H9 (cell line): Measurements from ENCODE around the gene PNMA8A. TPM values are rescaled to one million over a fixed set of nuclear protein-coding genes. Genes with fewer than 3 reads are reported as not detected.

Source experiments
- DNase-seq: peaks from one replicate; pipeline ENCODE4 v3.0.0-alpha.2; 2017
- H2AFZ ChIP-seq: one replicate; pipeline ENCODE4 v1.6.1; 2013; ENCODE audit warnings: mild to moderate bottlenecking, low read length, control low read depth, moderate library complexity
- H2AK5ac ChIP-seq: 2 replicates; pipeline ENCODE4 v1.6.1; 2013; ENCODE audit warnings: low read length, control low read depth, mixed read lengths; ENCODE audit not compliant: insufficient read length
- H2BK120ac ChIP-seq: one replicate; pipeline ENCODE4 v1.6.1; 2013; ENCODE audit warnings: low read depth, mild to moderate bottlenecking, low read length, control low read depth, inconsistent platforms; ENCODE audit not compliant: poor library complexity, severe bottlenecking
- H2BK12ac ChIP-seq: 2 replicates; pipeline ENCODE4 v1.6.1; 2013; ENCODE audit warnings: low read length, control low read depth, mixed read lengths, low read depth; ENCODE audit not compliant: insufficient read length
- H2BK15ac ChIP-seq: 2 replicates; pipeline ENCODE4 v1.6.1; 2013; ENCODE audit warnings: low read depth, low read length, control low read depth
- H2BK20ac ChIP-seq: one replicate; pipeline ENCODE4 v1.6.1; 2013; ENCODE audit warnings: low read depth, mild to moderate bottlenecking, low read length, control low read depth, inconsistent platforms; ENCODE audit not compliant: poor library complexity, severe bottlenecking
- H2BK5ac ChIP-seq: 2 replicates; pipeline ENCODE4 v1.6.1; 2013; ENCODE audit warnings: low read length, control low read depth, mixed read lengths; ENCODE audit not compliant: insufficient read length
- H3K14ac ChIP-seq: 2 replicates; pipeline ENCODE4 v1.6.1; 2013; ENCODE audit warnings: low read length, control low read depth; ENCODE audit not compliant: insufficient read depth
- H3K18ac ChIP-seq: 2 replicates; pipeline ENCODE4 v1.6.1; 2013; ENCODE audit warnings: low read depth, mild to moderate bottlenecking, mixed read lengths, low read length, control low read depth; ENCODE audit not compliant: insufficient read length
- H3K23ac ChIP-seq: 2 replicates; pipeline ENCODE4 v1.6.1; 2013; ENCODE audit warnings: low read length, control low read depth, mixed read lengths, low read depth; ENCODE audit not compliant: insufficient read length
- H3K23me2 ChIP-seq: 2 replicates; pipeline ENCODE4 v1.6.1; 2013; ENCODE audit warnings: low read depth, mild to moderate bottlenecking, mixed read lengths, low read length, control low read depth; ENCODE audit not compliant: insufficient read length, poor library complexity, severe bottlenecking
- H3K27ac ChIP-seq: 2 replicates; pipeline ENCODE4 v1.5.1; 2013; ENCODE audit warnings: low read length, control low read depth, mixed read lengths, low read depth; ENCODE audit not compliant: insufficient read length
- H3K27me3 ChIP-seq: 2 replicates; pipeline ENCODE4 v1.6.1; 2013; ENCODE audit warnings: low read length, control low read depth, inconsistent platforms; ENCODE audit not compliant: insufficient read depth
- H3K4ac ChIP-seq: 2 replicates; pipeline ENCODE4 v1.6.1; 2013; ENCODE audit warnings: low read depth, mild to moderate bottlenecking, control low read depth, inconsistent platforms, low read length, moderate library complexity
- H3K4me1 ChIP-seq: 2 replicates; pipeline ENCODE4 v1.6.1; 2013; ENCODE audit warnings: low read length, control low read depth, inconsistent platforms; ENCODE audit not compliant: insufficient read depth
- H3K4me2 ChIP-seq: 2 replicates; pipeline ENCODE4 v1.6.1; 2013; ENCODE audit warnings: low read length, control low read depth, mixed read lengths; ENCODE audit not compliant: insufficient read length, insufficient read depth
- H3K56ac ChIP-seq: 2 replicates; pipeline ENCODE4 v1.6.1; 2013; ENCODE audit warnings: low read depth, mild to moderate bottlenecking, mixed read lengths, low read length, control low read depth; ENCODE audit not compliant: insufficient read length
- H3K79me1 ChIP-seq: 2 replicates; pipeline ENCODE4 v1.6.1; 2013; ENCODE audit warnings: low read depth, mild to moderate bottlenecking, moderate library complexity, low read length, control low read depth, inconsistent platforms; ENCODE audit not compliant: insufficient read depth, poor library complexity, severe bottlenecking
- H3K79me2 ChIP-seq: 2 replicates; pipeline ENCODE4 v1.6.1; 2013; ENCODE audit warnings: low read length, control low read depth, inconsistent platforms; ENCODE audit not compliant: insufficient read depth
- H3K9ac ChIP-seq: 2 replicates; pipeline ENCODE4 v1.6.1; 2013; ENCODE audit warnings: low read length, control low read depth, mixed read lengths; ENCODE audit not compliant: insufficient read length; ENCODE audit errors: extremely low read depth
- H3K9me3 ChIP-seq: one replicate; pipeline ENCODE4 v1.6.1; 2013; ENCODE audit warnings: low read depth, low read length, inconsistent platforms; ENCODE audit not compliant: control insufficient read depth
- H3T11ph ChIP-seq: one replicate; pipeline ENCODE4 v1.6.1; 2013; ENCODE audit warnings: mild to moderate bottlenecking, low read length, control low read depth, inconsistent platforms
- H4K20me1 ChIP-seq: one replicate; pipeline ENCODE4 v1.6.1; 2013; ENCODE audit not compliant: control insufficient read depth, insufficient read length, insufficient read depth
- H4K5ac ChIP-seq: 2 replicates; pipeline ENCODE4 v1.6.1; 2013; ENCODE audit warnings: low read depth, mild to moderate bottlenecking, mixed read lengths, low read length, control low read depth; ENCODE audit not compliant: insufficient read length
- H4K8ac ChIP-seq: replicated peaks from 2 replicates; pipeline ENCODE4 v1.6.1; 2013; ENCODE audit warnings: low read length, control low read depth, mixed read lengths, low read depth; ENCODE audit not compliant: insufficient read length
- H4K91ac ChIP-seq: 2 replicates; pipeline ENCODE4 v1.6.1; 2013; ENCODE audit warnings: low read depth, mild to moderate bottlenecking, moderate library complexity, mixed read lengths, low read length, control low read depth; ENCODE audit not compliant: insufficient read length
- H3K27ac Mint-ChIP-seq, 3 experiments: 2 replicates in 2 of 3; 3 replicates in 1 of 3; pipeline ENCODE4 v1.8.0; 2020 to 2021; ENCODE audit warnings: mixed read lengths in 3 of 3, mild to moderate bottlenecking in 1 of 3, moderate library complexity in 1 of 3
- H3K27me3 Mint-ChIP-seq: 2 replicates; pipeline ENCODE4 v1.8.0; 2021; ENCODE audit warnings: low read depth, mild to moderate bottlenecking, moderate library complexity, mixed read lengths
- H3K36me3 Mint-ChIP-seq, 3 experiments: 2 replicates in 2 of 3; 3 replicates in 1 of 3; pipeline ENCODE4 v1.8.0; 2020 to 2021; ENCODE audit warnings: low read depth in 3 of 3, mixed read lengths in 3 of 3; ENCODE audit not compliant: insufficient read depth in 1 of 3
- H3K4me1 Mint-ChIP-seq, 2 experiments: 2 replicates each; pipeline ENCODE4 v1.8.0; 2020; ENCODE audit warnings: mixed read lengths in 2 of 2
- H3K4me3 Mint-ChIP-seq, 2 experiments: 2 replicates in 1 of 2; 3 replicates in 1 of 2; pipeline ENCODE4 v1.8.0; 2020 to 2021; ENCODE audit warnings: mild to moderate bottlenecking in 2 of 2, mixed read lengths in 2 of 2, moderate library complexity in 1 of 2
- H3K9me3 Mint-ChIP-seq, 2 experiments: 2 replicates in 1 of 2; 3 replicates in 1 of 2; pipeline ENCODE4 v1.8.0; 2020; ENCODE audit warnings: mild to moderate bottlenecking in 2 of 2, mixed read lengths in 2 of 2, moderate library complexity in 1 of 2
- CTCF ChIP-seq: fragments of 200-600 bp; sonication (generic); conservative IDR thresholded peaks from 3 replicates; pipeline ENCODE4 v1.8.0; 2021; ENCODE audit warnings: antibody characterized with exemption, mild to moderate bottlenecking
- WGBS: extraction: QIAGEN DNeasy Blood & Tissue Kit; methylation state at CpG from one replicate; pipeline ENCODE4 v1.1.7; 2013; ENCODE audit warnings: missing lambda C conversion rate, low lambda C conversion rate, mixed read lengths; ENCODE audit not compliant: insufficient read length; ENCODE audit errors: extremely low coverage; 5-methylcytosine and 5-hydroxymethylcytosine counted together
- total RNA-seq: library from RNA; stranded (reverse); gene quantifications from 2 replicates; pipeline ENCODE4 v1.2.1, GENCODE V29; 2021

The PNMA8A gene
- total RNA-seq, 1 experiment from 2014 or later = 22.6 TPM

GRCh38 chr19:46517471-46517870 lies 46.1 kb upstream of the PNMA8A start:
- Histone ChIP-seq H3K79me1 (no peaks in the 10 kb centered on the region), H3K4me1 (no peaks in the 10 kb centered on the region), H3K18ac (no peak overlapping the region), H3K14ac (no peak overlapping the region), H2BK120ac (no peak overlapping the region), H3K9ac (no peak overlapping the region), H4K20me1 (no peaks in the 10 kb centered on the region), H4K8ac (no peak overlapping the region), H3K9me3 (no peaks in the 10 kb centered on the region), H3K23me2 (no peaks in the 10 kb centered on the region), H2AK5ac (no peak overlapping the region), H2AFZ (no peak overlapping the region), H3K56ac (no peak overlapping the region), H3K4me2 (no peak overlapping the region), H2BK12ac (no peak overlapping the region), H3K27ac (no peak overlapping the region), H3T11ph (no peak overlapping the region), H2BK20ac (no peak overlapping the region), H4K5ac (no peak overlapping the region), H3K79me2 (no peaks in the 10 kb centered on the region), H3K4ac (no peak overlapping the region), H2BK15ac (no peak overlapping the region), H3K27me3 (no peaks in the 10 kb centered on the region), H3K23ac (no peak overlapping the region), H4K91ac (no peak overlapping the region), H2BK5ac (no peak overlapping the region)
- TF ChIP-seq CTCF = no peak
- Mint-ChIP-seq H3K4me3 (no peak overlapping the region), H3K9me3 (no peaks in the 10 kb centered on the region; a peak in 1 of 5 replicates), H3K27ac (no peak overlapping the region), H3K4me1 (peaks cover 5 to 7% of the 10 kb centered on the region in 2 experiments; a peak in 3 of 4 replicates), H3K27me3 (peaks cover 2% of the 10 kb centered on the region), H3K36me3 (no peaks in the 10 kb centered on the region; a peak in 1 of 7 replicates)
- DNase-seq = no peak
- WGBS = no CpG with 5 or more reads among the region's 6 CpGs
